DMS 273 (cell line): ENCODE measurements around the gene ZNF354C.
A peak's percentile ranks its signal among the peaks of the same experiment; 100 is the strongest.
"Not testable (repeated sequence)": the region's sequence is repeated elsewhere in the genome, so short reads cannot be mapped to it uniquely, and the experiment has no call there.

Experiments
- DNase-seq: peaks from one replicate; lab custom pipeline; 2025; ENCODE audit not compliant: unreplicated experiment; lab: John Stamatoyannopoulos, UW

Gene ZNF354C

GRCh38 chr5:179060116-179061008, at the start of gene ZNF354C:
TSS of gene ZNF354C (plus strand) at chr5:179060373. CDS start at chr5:179062069, 1,696 bp downstream.
- DNase-seq, result peak; percentile 98

GRCh38 chr5:179023528-179024189, 36.5 kb upstream of the ZNF354C start, which contains the start of gene ZNF879:
TSS of gene ZNF879 (plus strand) at chr5:179023804. CDS start at chr5:179025005, 1,201 bp downstream.
- DNase-seq, result peak; percentile 98

- no peak for DNase-seq
These were observed 27.1 kb upstream of the ZNF354C start for GRCh38 chr5:179033004-179033580.

- DNase-seq, result no peak
These were observed 15.4 kb upstream of the ZNF354C start for GRCh38 chr5:179044765-179045164.

DNA sequence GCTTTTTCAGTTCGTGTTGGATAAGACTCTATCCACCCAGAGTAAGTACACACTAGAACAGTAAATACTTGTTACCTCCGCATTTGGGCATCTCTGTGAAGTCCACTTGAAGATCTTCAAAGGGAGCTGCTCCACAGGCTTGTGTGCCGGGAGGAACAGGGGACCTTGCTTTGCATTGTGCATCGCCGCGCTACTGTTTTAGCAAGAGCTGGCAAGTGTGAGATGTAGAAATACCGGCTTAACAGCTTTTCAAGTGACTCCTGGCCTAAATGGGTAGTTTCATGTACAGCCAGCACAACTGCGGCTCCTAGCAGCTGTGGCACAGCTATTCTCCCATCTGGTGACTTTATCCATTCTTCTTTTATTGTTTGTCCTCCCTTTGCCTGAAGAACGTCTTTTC, 8.4 kb upstream of the ZNF354C start:
- no peak for DNase-seq

DNA sequence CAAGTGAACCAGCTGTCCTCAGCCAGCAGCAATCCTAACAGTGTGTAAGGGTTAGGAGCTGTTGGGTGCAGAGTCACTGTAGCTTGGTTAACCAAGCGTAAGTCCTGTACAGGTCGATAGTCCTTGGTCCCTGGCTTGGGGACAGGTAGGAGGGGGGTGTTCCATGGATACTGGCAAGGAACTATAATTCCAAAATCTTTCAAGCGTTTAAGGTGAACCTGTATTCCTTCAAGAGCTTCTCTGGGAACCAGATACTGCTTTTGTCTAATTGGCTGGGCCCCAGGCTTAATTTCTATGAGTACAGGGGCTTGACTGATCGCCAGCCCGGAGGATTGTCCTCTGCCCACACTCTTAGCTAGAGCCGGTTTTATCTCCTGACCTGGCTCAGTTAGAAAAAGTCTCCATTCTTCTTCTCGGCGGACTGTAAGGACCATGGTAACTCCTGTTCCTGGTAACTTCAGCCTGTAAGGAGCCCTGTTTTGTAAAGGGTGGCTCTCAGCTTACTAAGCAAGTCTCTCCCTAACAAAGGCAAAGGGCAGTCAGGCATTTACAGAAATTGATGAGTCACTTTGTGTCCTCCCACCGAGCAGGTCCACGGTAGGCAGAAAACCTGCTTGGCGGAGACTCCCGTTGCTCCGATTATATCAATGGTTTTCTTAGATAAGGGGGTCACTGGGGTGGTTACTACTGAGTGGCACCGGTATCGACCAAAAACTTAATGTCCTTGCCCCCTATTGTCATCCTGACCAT, 6.0 kb upstream of the ZNF354C start:
- no peak for DNase-seq

- no peak for DNase-seq
These were observed 5.3 kb upstream of the ZNF354C start for GRCh38 chr5:179054876-179055275.

DNA sequence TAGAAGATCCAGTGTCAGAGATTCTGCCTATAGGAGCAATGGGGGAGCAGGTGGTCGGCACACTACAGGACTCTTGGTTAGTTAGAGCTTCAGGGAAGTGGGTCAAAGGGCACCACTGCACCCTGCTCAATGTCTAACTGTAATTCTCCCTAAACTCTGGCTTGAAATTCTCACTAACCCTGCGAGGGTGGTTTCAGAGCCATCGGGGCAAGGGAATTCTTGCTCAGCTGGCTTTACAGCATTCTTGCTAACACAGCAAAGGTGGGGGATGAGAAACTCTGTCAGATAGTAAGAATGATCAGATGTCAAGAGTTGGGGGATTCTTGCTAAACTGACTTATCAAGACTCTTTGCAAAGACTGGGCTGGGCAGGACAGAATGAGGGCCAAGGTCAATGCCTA, 4.7 kb upstream of the ZNF354C start:
- DNase-seq, result no peak

DNA sequence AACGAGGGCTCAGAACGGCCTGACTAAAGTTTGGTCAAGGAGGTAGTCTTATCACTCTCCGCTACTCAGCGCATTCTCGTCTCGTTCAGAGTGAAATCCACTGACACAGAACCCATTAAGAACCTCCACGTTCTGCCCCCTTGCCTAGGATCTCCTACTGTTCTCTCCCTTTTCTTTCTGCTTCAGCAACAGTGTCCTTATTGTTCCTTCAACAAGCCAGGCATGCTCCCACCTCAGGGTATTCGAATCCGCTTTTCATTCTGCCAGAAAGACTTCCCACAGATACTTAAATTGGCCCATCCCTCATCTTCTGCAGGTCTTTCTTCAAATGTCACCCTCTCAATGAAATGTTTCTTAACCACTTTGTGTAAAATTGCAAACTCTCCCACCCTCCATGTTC, 4.3 kb upstream of the ZNF354C start:
- DNase-seq, result no peak

GRCh38 chr5:179061025-179061424, 852 bp downstream of the ZNF354C start:
- no peak for DNase-seq

- DNase-seq, result no peak
These were observed 5.5 kb downstream of the ZNF354C start for GRCh38 chr5:179065703-179066102.

DNA sequence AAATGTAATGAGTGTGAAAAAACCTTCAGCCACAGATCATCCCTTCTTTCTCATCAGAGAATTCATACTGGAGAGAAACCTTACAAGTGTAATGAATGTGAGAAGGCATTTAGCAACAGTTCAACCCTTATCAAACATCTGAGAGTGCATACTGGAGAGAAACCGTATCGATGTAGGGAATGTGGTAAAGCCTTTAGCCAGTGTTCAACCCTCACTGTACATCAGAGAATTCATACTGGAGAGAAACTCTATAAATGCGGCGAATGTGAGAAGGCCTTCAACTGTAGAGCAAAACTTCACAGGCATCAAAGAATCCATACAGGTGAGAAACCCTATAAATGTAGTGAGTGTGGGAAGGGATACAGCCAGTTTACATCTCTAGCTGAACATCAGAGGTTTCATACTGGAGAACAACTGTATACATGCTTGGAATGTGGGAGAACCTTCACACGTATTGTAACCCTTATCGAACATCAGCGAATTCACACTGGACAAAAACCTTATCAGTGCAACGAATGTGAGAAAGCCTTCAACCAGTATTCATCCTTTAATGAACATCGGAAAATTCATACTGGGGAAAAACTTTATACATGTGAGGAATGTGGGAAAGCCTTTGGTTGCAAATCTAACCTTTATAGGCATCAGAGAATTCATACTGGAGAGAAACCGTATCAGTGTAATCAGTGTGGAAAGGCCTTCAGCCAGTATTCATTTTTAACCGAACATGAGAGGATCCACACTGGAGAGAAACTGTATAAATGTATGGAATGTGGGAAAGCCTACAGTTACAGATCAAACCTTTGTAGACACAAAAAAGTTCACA, 19.2 kb downstream of the ZNF354C start:
- no peak for DNase-seq

DNA sequence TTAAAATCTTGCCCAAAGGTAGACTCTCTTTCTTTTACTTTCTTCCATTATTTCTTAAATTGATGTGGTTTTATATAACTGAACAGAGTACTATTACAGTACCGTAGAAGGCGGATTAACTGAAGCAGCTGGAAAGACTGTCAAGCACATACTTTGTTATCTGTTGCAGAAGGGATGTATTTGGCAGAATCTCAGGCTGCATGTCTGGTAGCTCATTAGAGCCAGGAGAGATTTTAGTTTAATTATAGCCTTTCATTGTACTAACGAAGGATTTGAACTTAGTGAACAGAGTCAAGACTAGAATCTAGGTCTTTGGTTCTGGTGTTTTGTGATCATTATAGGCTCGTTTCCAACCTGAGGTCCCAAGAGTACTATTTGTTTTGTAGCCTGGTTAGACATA, 20.6 kb downstream of the ZNF354C start:
- no peak for DNase-seq

- DNase-seq, result no peak
These were observed 29.3 kb downstream of the ZNF354C start for GRCh38 chr5:179089502-179089901.

DNA sequence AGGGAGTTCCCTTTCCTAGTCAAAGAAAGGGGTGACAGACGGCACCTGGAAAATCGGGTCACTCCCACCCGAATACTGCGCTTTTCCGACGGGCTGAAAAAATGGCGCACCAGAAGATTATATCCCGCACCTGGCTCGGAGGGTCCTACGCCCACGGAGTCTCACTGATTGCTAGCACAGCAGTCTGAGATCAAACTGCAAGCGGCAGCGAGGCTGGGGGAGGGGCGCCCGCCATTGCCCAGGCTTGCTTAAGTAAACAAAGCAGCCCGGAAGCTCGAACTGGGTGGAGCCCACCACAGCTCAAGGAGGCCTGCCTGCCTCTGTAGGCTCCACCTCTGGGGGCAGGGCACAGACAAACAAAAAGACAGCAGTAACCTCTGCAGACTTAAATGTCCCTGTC, 41.1 kb downstream of the ZNF354C start:
- DNase-seq, result not testable (repeated sequence)

DNA sequence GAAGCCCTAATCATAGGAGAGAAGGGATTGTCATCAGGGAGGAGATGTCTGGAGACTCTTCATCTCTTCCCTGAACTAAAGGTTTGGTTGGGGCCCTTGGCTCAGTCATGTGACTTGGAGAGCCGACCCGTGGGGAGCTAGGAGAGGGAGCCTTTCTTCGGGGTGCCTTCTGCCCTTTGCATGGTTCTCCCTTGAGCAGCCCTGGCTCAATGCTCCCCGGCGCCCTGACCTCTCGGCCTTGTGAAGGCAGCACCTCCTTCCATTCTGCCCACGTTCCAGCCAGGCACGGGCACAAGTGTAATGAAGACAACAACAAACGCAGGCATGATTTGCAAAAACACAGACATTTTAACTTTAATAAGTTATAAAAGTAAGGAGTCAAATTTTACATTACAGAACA, 50.4 kb downstream of the ZNF354C start:
- no peak for DNase-seq

DNA sequence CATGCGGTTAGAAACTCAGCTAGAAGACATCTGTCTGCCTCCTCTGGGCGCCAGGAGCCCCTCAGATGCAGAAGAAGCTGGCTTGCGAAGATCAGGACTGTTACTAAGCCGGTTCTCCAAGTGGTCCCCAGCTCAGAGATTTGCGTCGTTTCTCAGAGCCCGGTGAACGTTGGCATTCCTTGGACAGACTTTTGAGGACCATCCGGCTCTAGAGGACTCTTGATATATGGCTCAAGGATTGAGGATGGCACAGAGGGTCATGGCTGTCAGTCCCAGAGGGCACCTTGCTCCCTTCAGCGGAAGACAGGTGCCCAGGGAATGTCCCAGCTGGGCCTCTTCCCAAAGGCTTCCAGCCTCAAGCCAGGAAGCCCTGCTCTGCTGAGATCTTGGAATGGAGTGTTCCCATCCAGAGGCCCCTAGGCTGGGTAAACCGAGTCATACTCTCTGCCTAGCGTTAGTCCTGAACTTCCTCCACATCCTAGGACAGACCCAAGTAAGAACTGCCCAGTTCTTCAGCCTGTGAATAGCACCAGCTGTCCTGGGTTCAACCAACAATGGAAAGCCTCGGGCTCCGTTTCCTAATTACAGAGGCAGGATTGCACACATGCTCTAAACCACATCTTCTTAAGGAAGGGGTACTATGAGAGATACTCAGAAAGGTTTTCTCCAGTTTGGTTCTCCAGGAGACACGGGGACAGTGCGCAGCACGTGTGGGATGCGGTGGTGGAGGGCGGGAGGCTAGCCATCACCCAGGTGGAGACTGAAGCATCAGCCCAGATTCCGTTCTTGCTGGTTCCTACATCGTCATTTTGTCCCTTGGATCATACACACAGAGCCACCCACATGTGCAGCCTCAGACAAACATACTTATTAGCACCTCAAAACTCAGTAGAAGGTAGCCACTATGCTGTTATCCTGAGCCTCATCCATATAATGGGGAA, 51.4 kb downstream of the ZNF354C start:
- no peak for DNase-seq

DNA sequence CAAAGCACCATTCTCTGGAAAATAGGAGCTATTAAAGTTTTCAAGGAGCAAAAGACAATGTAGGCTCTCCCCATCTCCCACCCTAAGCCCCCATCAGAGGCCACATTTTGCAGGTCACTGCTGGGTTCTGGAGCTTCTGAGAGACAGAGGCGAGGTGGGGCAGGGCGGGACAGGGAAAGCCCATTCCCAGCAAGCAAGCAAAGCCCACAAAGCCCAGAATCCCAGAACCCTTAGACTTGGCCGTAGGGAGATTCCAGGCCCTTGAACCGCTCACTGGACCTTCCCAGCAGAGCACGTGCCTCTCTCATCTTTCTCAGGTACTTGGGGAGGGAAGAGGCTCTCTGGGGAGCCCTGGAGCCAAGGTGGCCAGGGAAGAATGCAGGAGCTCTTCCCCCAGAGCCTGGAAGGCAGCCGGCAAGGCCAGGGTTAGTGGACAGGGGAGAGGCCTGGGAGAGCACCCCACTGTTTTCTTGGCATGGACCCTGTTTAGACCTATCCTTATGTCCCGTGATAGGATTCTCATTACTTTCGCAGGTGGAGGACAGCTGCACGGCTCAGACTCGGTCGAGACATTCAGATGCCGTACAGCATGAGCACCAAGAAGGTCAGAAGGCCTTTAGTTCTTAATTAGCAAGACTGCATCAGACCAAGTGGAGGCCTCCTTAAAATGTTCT, 52.4 kb downstream of the ZNF354C start:
- no peak for DNase-seq

- DNase-seq, result no peak
These were observed 53.0 kb downstream of the ZNF354C start for GRCh38 chr5:179113143-179113530.
